GM12878 (cell line): ENCODE measurements around the gene TMEM53. TPM values are rescaled to one million over a fixed set of nuclear protein-coding genes. Genes with fewer than 3 reads are reported as not detected.

Experiments
- ATAC-seq: fragments of 200-7000 bp; cut with Tn5 transposase; 3 replicates; pipeline ENCODE4 v1.9.1; 2020; ENCODE audit warnings: mild to moderate bottlenecking, moderate library complexity
- BruUV-seq: library from RNA; stranded (reverse); fragments of 400-500 nt; replicated peaks from 2 replicates; lab custom pipeline; 2021; lab: Mats Ljungman, UMichigan
- CTCF ChIA-PET: fragments of 300-600 bp; sonication (Branson Sonifier 250); formaldehyde crosslinking; extraction: SDS; loops from one replicate; lab custom pipeline; 2021; ENCODE audit warnings: inconsistent platforms; lab: Yijun Ruan, JAX
- POLR2A ChIA-PET: fragments of 350-600 bp; formaldehyde crosslinking; extraction: SDS; loops from one replicate; lab custom pipeline; 2021; ENCODE audit warnings: inconsistent platforms; lab: Charles Lee
- RAD21 ChIA-PET: fragments of 300-600 bp; sonication (Branson Sonifier 250); formaldehyde crosslinking; loops from one replicate; lab custom pipeline; 2023; ENCODE audit warnings: antibody characterized with exemption; ENCODE audit not compliant: unreplicated experiment; lab: Charles Lee
- SMC1A ChIA-PET: fragments of 300-600 bp; sonication (Branson Sonifier 250); formaldehyde crosslinking; loops from one replicate; lab custom pipeline; 2023; ENCODE audit not compliant: unreplicated experiment, uncharacterized antibody; lab: Charles Lee
- DNase-seq: peaks from one replicate; pipeline ENCODE4 v3.0.0-alpha.2; 2011; ENCODE audit warnings: low read depth, low spot score
- FAIRE-seq: peaks from 3 replicates; lab custom pipeline; 2011; peaks lifted over from hg19 to GRCh38; lab: Jason Lieb, UNC
- H2AFZ ChIP-seq: 2 replicates; pipeline ENCODE4 v1.6.0; 2011; ENCODE audit warnings: low read depth, low read length, control low read depth; ENCODE audit not compliant: control insufficient read depth
- H3K27ac ChIP-seq: 2 replicates; pipeline ENCODE4 v1.5.1; 2011; ENCODE audit warnings: control low read depth; ENCODE audit not compliant: control insufficient read depth, insufficient read depth
- H3K27me3 ChIP-seq, 2 experiments: replicated peaks in 1 of 2; 2 replicates each; pipeline versions ENCODE4 v1.6.0 to v1.6.1; 2011; ENCODE audit warnings: low read length in 1 of 2; ENCODE audit not compliant: control insufficient read depth in 2 of 2, insufficient read depth in 2 of 2
- H3K36me3 ChIP-seq, 2 experiments: 2 replicates each; pipeline ENCODE4 v1.5.1; 2011; ENCODE audit warnings: low read length in 1 of 2; ENCODE audit not compliant: control insufficient read depth in 2 of 2, insufficient read depth in 2 of 2
- H3K4me1 ChIP-seq: 2 replicates; pipeline ENCODE4 v1.6.1; 2011; ENCODE audit warnings: mild to moderate bottlenecking, low read length, moderate library complexity, mixed read lengths; ENCODE audit not compliant: control insufficient read depth, insufficient read depth
- H3K4me2 ChIP-seq: 2 replicates; pipeline ENCODE4 v1.6.0; 2011; ENCODE audit warnings: control low read depth; ENCODE audit not compliant: control insufficient read depth, insufficient read depth
- H3K4me3 ChIP-seq: fragments of 200-600 bp; sonication (generic); 2 replicates; pipeline ENCODE4 v1.5.1; 2016
- H3K79me2 ChIP-seq: 2 replicates; pipeline ENCODE4 v1.6.0; 2011; ENCODE audit warnings: low read length; ENCODE audit not compliant: control insufficient read depth, insufficient read depth
- H3K9ac ChIP-seq: 2 replicates; pipeline ENCODE4 v1.8.0; 2011; ENCODE audit warnings: low read length, control low read depth, mixed read lengths; ENCODE audit not compliant: control insufficient read depth, insufficient read depth
- H3K9me3 ChIP-seq: replicated peaks from 3 replicates; pipeline ENCODE4 v1.5.1; 2011; ENCODE audit warnings: mild to moderate bottlenecking, low read length; ENCODE audit not compliant: control insufficient read depth, insufficient read depth
- H4K20me1 ChIP-seq: 2 replicates; pipeline ENCODE4 v1.6.0; 2011; ENCODE audit not compliant: control insufficient read depth, insufficient read depth
- HDGF ChIP-seq: fragments of 450-650 bp; IDR thresholded peaks from 2 replicates; pipeline ENCODE4 v1.6.1; 2016; ENCODE audit warnings: antibody characterized with exemption
- JUNB ChIP-seq: IDR thresholded peaks from 2 replicates; pipeline ENCODE4 v1.6.1; 2016; ENCODE audit warnings: antibody characterized with exemption, mild to moderate bottlenecking
- POU2F2 ChIP-seq: IDR thresholded peaks from 3 replicates; pipeline ENCODE4 v1.6.1; 2011; ENCODE audit warnings: low read depth, mild to moderate bottlenecking, low read length, borderline replicate concordance
- SREBF1 ChIP-seq: IDR thresholded peaks from 2 replicates; pipeline ENCODE4 v1.6.1; 2012; ENCODE audit warnings: mild to moderate bottlenecking, low read length
- TCF7 ChIP-seq: IDR thresholded peaks from 2 replicates; pipeline ENCODE4 v1.6.1; 2014; ENCODE audit warnings: antibody characterized with exemption, borderline replicate concordance
- ZNF207 ChIP-seq: fragments of 450-650 bp; IDR thresholded peaks from 2 replicates; pipeline ENCODE4 v1.6.1; 2014; ENCODE audit warnings: antibody characterized with exemption, mild to moderate bottlenecking, borderline replicate concordance
- ZZZ3 ChIP-seq: IDR thresholded peaks from 2 replicates; pipeline ENCODE4 v1.6.1; 2011; ENCODE audit warnings: low read depth; ENCODE audit not compliant: control insufficient read depth, insufficient read length
- WGBS: methylation state at CpG from one replicate; pipeline ENCODE4 v1.1.6; 2016; ENCODE audit warnings: low lambda C conversion rate; ENCODE audit not compliant: insufficient replicate concordance, insufficient coverage; ENCODE audit errors: missing lambda C conversion rate; 5-methylcytosine and 5-hydroxymethylcytosine counted together
- in situ Hi-C: fragments of 300-500 bp; cut with MboI; formaldehyde crosslinking; loops from 9 replicates; pipeline ENCODE4 v1.14.3; 2018; ENCODE audit warnings: mixed read lengths
- intact Hi-C: fragments of 100-400 bp; cut with micrococcal nuclease; formaldehyde crosslinking; loops from one replicate; pipeline ENCODE4 v1.14.2; 2022; ENCODE audit not compliant: unreplicated experiment
- polyA plus RNA-seq, 11 experiments: library from polyadenylated mRNA; depleted of rRNA in 4 of 11; unstranded in 6 of 11; stranded (reverse) in 5 of 11; fragments of >200 nt; fragmentation: Nextera tagmentation in 4 of 11; fragmentation: Illumina TruSeq in 1 of 11; extraction: Ambion mirVana in 4 of 11; extraction: Trizol in 1 of 11; gene quantifications; 1 replicate in 1 of 11; 2 replicates in 10 of 11; pipeline versions ENCODE4 v1.2.1 to v1.2.3, GENCODE V29; 2011 to 2016; ENCODE audit warnings: inconsistent platforms in 2 of 11, missing spikeins in 2 of 11, low read depth in 1 of 11
- total RNA-seq, 4 experiments: library from RNA; depleted of rRNA in 3 of 4; stranded (reverse); fragments of >200 nt in 3 of 4; fragmentation: Illumina TruSeq in 1 of 4; extraction: Trizol in 1 of 4; gene quantifications; 2 replicates each; pipeline versions ENCODE4 v1.2.1 to v1.2.3, GENCODE V29; 2013 to 2021

TMEM53 gene
- total and polyA plus RNA-seq, 10 of the 15 experiments (the other 5 are each of a cell fraction or from before 2014, with no cell fraction given), result 3.1 to 23.9 (median 11.1) TPM

GRCh38 chr1:44705938-44706337, 31.7 kb upstream of the TMEM53 start:
- H4K20me1 ChIP-seq, result no peaks in the 10 kb centered on the region
- H3K4me2 ChIP-seq, result no peak overlapping the region
- WGBS, result 91% methylated on average over 2 of the region's 2 CpGs
- ChIA-PET POLR2A (interaction anchor here (1.1 kb wide), 1 partner anchor 9 kb away, joined by 3 read pairs; no protein-coding TSS in a partner anchor), CTCF (interaction anchor here (0.8 to 1.8 kb wide), 4 partner anchors 9 to 31 kb away, joined by 3 to 16 read pairs (median 6); partner anchors contain the start of genes ARMH1 and TMEM53), RAD21 (interaction anchor here (0.6 to 1.4 kb wide), 3 partner anchors 15 to 503 kb away, joined by 3 to 4 read pairs (median 3); no protein-coding TSS in a partner anchor), SMC1A (interaction anchor here (1.0 to 1.6 kb wide), 3 partner anchors 9 to 16 kb away, joined by 3 to 11 read pairs (median 5); no protein-coding TSS in a partner anchor)
- FAIRE-seq, result no peak
- in situ Hi-C loops, result no loop called here
- no peak overlapping the region for H3K27ac ChIP-seq
- H3K9me3 ChIP-seq, result no peaks in the 10 kb centered on the region
- H3K36me3 ChIP-seq, result no peaks in the 10 kb centered on the region
- H2AFZ ChIP-seq, result no peak overlapping the region
- no peak overlapping the region for H3K9ac ChIP-seq
- intact Hi-C loops, result no loop called here
- no peak for DNase-seq
- no TSS peak for BruUV-seq
- no peak overlapping the region for H3K4me3 ChIP-seq
- TF ChIP-seq HDGF (no peak), POU2F2 (no peak), ZZZ3 (no peak), JUNB (no peak)
- no peak for ATAC-seq
- H3K4me1 ChIP-seq, result peaks cover 10% of the 10 kb centered on the region; the same call in 1 of the 2 replicates
- no peaks in the 10 kb centered on the region; a peak in 1 of 4 replicates for H3K27me3 ChIP-seq
- no peaks in the 10 kb centered on the region for H3K79me2 ChIP-seq

GRCh38 chr1:44705470-44705869, 31.2 kb upstream of the TMEM53 start:
- intact Hi-C loops, result no loop called here
- no TSS peak for BruUV-seq
- H3K4me2 ChIP-seq, result no peak overlapping the region

More at GRCh38 chr1:44705470-44705869, 31.2 kb upstream of the TMEM53 start:
- WGBS, result 67% methylated on average over 6 of the region's 6 CpGs
- no peaks in the 10 kb centered on the region; a peak in 1 of 4 replicates for H3K27me3 ChIP-seq
- H3K36me3 ChIP-seq, result no peaks in the 10 kb centered on the region
- no peak overlapping the region for H3K4me3 ChIP-seq
- H3K9ac ChIP-seq, result no peak overlapping the region
- SMC1A ChIA-PET, result interaction anchor here (1.5 kb wide), 1 partner anchor 9 kb away, joined by 11 read pairs; no protein-coding TSS in a partner anchor
- DNase-seq (no peak), ATAC-seq (no peak)
- RAD21 ChIA-PET, result interaction anchor here (1.4 kb wide), 1 partner anchor 53 kb away, joined by 3 read pairs; no protein-coding TSS in a partner anchor
- CTCF ChIA-PET, result interaction anchor here (1.2 to 1.3 kb wide), 2 partner anchors 11 to 53 kb away, joined by 4 to 5 read pairs; no protein-coding TSS in a partner anchor
- H3K79me2 ChIP-seq, result no peaks in the 10 kb centered on the region
- in situ Hi-C loops, result no loop called here
- H4K20me1 ChIP-seq, result no peaks in the 10 kb centered on the region
- no peak overlapping the region for H2AFZ ChIP-seq
- TF ChIP-seq ZNF207 (no peak), TCF7 (no peak), SREBF1 (no peak)
- TF ChIP-seq, all 136 proteins: peak for 0
- POLR2A ChIA-PET, result no interaction called here
- no peak for FAIRE-seq
- Histone ChIP-seq H3K27ac (no peak overlapping the region), H3K4me1 (peaks cover 10% of the 10 kb centered on the region; the same call in 1 of the 2 replicates), H3K9me3 (no peaks in the 10 kb centered on the region)
